Chondrocyte (in vitro differentiated cells): ENCODE results near the gene EMID1. TPM values are rescaled to one million over a fixed set of nuclear protein-coding genes. Genes with fewer than 3 reads are reported as not detected.

Source experiments
- DNase-seq: peaks from one replicate; pipeline ENCODE4 v3.0.0; 2021; ENCODE audit warnings: mixed read lengths, low spot score
- H3K27ac Mint-ChIP-seq: one replicate; pipeline ENCODE4 v1.8.0; 2021; ENCODE audit warnings: mild to moderate bottlenecking, moderate library complexity, mixed read lengths; ENCODE audit not compliant: unreplicated experiment
- H3K27me3 Mint-ChIP-seq: 2 replicates; pipeline ENCODE4 v1.8.0; 2021; ENCODE audit warnings: low read depth, mixed read lengths
- H3K36me3 Mint-ChIP-seq: 2 replicates; pipeline ENCODE4 v1.8.0; 2021; ENCODE audit warnings: low read depth, mixed read lengths
- H3K4me1 Mint-ChIP-seq: 2 replicates; pipeline ENCODE4 v1.8.0; 2021; ENCODE audit warnings: low read depth, mild to moderate bottlenecking, mixed read lengths
- H3K4me3 Mint-ChIP-seq: one replicate; pipeline ENCODE4 v1.8.0; 2021; ENCODE audit warnings: mild to moderate bottlenecking, moderate library complexity, mixed read lengths; ENCODE audit not compliant: unreplicated experiment
- H3K9me3 Mint-ChIP-seq: 2 replicates; pipeline ENCODE4 v1.8.0; 2021; ENCODE audit warnings: low read depth, mixed read lengths
- total RNA-seq: library from RNA; stranded (reverse); gene quantifications from 3 replicates; pipeline ENCODE4 v1.2.1, GENCODE V29; 2021
- TF ChIP-seq, protein P1 (sequence below): fragments of 200-600 bp; sonication (generic); IDR thresholded peaks from 2 replicates; pipeline ENCODE4 v1.5.0; 2021; ENCODE audit warnings: antibody characterized with exemption, mild to moderate bottlenecking, moderate library complexity

Gene EMID1
- total RNA-seq, 1 donor from 2014 or later, result not detected

DNA sequence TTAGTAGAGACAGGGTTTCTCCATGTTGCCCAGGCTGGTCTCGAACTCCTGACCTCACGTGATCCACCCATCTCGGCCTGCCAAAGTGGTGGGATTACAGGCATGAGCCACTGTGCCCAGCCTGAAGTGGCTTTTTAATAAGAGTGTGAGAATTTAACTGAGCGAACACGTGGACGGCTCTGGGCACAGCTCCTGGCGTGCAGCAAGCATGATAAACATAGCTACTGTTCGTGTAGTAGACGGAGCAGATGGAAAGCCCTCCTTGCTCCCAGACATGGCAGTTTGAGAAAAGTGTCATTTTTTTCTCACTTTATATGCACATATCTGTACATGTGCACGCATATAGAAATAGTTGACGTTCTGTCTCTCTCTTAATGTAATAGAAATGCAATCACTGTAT is 7.0 kb downstream of the EMID1 start:
- TF ChIP-seq, protein P1, sequence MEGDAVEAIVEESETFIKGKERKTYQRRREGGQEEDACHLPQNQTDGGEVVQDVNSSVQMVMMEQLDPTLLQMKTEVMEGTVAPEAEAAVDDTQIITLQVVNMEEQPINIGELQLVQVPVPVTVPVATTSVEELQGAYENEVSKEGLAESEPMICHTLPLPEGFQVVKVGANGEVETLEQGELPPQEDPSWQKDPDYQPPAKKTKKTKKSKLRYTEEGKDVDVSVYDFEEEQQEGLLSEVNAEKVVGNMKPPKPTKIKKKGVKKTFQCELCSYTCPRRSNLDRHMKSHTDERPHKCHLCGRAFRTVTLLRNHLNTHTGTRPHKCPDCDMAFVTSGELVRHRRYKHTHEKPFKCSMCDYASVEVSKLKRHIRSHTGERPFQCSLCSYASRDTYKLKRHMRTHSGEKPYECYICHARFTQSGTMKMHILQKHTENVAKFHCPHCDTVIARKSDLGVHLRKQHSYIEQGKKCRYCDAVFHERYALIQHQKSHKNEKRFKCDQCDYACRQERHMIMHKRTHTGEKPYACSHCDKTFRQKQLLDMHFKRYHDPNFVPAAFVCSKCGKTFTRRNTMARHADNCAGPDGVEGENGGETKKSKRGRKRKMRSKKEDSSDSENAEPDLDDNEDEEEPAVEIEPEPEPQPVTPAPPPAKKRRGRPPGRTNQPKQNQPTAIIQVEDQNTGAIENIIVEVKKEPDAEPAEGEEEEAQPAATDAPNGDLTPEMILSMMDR, result no peak
- peaks cover 12% of the 10 kb centered on the region for H3K27me3 Mint-ChIP-seq
- H3K4me3 Mint-ChIP-seq, result no peak overlapping the region
- no peaks in the 10 kb centered on the region for H3K36me3 Mint-ChIP-seq
- H3K9me3 Mint-ChIP-seq, result no peaks in the 10 kb centered on the region
- H3K27ac Mint-ChIP-seq, result no peak overlapping the region
- DNase-seq, result no peak
- no peaks in the 10 kb centered on the region for H3K4me1 Mint-ChIP-seq

DNA sequence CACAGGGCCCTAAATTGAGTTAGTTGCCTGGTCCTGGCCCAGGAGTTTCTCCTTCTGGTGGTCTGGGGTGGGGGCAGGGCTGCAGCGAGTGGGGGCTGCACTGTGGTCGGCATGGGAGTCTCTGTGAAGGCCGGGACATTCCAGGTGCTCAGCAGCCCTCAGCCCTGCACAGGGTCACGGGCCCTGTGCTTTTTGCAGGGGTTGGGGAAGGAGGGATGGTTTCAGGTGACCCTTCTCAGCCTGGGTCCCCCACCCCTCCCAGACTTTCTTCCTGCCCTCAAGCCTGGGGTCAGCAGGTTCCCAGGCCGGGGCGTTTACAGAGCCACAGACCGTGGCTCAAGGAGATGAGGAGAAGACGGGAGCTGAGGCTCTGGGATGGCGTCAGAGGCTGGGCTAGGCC is 7.8 kb downstream of the EMID1 start:
- Mint-ChIP-seq H3K4me3 (no peak overlapping the region), H3K27ac (no peak overlapping the region)

DNA sequence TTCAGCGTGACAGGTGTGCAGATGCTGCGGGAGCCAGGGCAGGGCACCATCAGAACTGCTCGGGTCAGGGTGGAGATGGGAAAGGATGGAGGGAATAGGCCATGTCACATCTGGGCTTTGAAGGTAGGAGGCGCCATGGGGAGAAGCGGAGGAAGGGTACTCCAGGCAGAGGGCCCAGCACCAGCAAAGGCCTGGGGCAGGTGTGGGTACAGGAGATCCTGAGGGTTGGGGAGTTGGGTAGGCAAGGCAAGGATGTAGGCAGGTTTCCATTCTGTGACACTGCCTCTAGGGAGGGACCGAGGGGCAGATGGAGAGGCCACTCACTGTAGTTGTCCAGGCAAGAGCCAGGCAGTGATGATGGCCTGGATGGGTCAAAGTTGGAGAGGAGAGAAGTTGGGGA is 8.5 kb downstream of the EMID1 start:
- TF ChIP-seq, protein P1, result no peak
- Mint-ChIP-seq H3K4me3 (no peak overlapping the region), H3K27me3 (peaks cover 17% of the 10 kb centered on the region), H3K4me1 (no peaks in the 10 kb centered on the region), H3K36me3 (no peaks in the 10 kb centered on the region), H3K27ac (no peak overlapping the region), H3K9me3 (no peaks in the 10 kb centered on the region)
- DNase-seq, result no peak

More for the DNA sequence above, 7.8 kb downstream of the EMID1 start:
- H3K4me1 Mint-ChIP-seq, result no peaks in the 10 kb centered on the region
- DNase-seq, result no peak
- TF ChIP-seq, protein P1, result no peak
- no peaks in the 10 kb centered on the region for H3K36me3 Mint-ChIP-seq
- H3K9me3 Mint-ChIP-seq, result no peaks in the 10 kb centered on the region
- H3K27me3 Mint-ChIP-seq, result peaks cover 17% of the 10 kb centered on the region

DNA sequence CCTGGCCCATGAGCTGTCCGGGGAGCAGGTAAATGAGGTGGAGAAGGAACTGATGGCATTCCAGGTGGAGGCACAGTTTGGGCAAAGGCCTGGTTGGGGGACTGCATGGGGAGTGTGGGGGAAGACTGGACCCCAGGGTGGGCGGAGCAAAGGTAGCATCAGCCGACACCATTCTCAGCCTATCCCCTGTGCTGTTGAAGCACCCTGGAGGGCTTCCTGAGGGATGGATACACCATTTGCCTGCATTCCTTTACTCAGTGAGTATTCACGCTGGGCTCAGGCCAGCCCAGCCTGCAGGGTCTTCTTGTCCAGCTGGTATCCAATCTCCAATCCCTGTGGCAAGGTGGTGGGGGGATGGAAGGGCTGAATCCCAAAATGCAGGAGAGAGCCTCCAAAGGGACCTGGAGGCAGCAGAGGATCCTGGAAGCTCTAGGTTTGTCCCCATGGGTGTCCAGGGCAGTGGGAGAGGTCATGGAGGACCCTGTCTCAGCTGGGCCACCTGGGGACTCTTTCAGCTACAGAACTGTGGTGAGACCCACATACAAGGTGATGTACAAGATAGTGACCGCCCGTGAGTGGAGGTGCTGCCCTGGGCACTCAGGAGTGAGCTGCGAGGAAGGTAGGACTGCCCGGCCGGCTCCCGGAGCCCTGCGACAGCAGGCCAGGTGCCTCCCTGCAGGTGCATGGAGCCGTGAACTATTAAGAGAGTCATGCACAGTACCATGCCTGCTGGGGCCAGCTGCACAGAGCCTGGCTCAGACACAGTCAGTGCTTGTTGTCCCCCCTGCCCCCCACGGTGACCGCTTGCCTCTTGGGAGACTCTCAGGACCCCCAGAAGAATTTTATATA is 9.5 kb downstream of the EMID1 start:
- Mint-ChIP-seq H3K27me3 (peaks cover 17% of the 10 kb centered on the region), H3K27ac (no peak overlapping the region), H3K9me3 (no peaks in the 10 kb centered on the region), H3K4me1 (no peaks in the 10 kb centered on the region), H3K4me3 (no peak overlapping the region), H3K36me3 (no peaks in the 10 kb centered on the region)
- no peak for DNase-seq
- TF ChIP-seq, protein P1, result no peak

DNA sequence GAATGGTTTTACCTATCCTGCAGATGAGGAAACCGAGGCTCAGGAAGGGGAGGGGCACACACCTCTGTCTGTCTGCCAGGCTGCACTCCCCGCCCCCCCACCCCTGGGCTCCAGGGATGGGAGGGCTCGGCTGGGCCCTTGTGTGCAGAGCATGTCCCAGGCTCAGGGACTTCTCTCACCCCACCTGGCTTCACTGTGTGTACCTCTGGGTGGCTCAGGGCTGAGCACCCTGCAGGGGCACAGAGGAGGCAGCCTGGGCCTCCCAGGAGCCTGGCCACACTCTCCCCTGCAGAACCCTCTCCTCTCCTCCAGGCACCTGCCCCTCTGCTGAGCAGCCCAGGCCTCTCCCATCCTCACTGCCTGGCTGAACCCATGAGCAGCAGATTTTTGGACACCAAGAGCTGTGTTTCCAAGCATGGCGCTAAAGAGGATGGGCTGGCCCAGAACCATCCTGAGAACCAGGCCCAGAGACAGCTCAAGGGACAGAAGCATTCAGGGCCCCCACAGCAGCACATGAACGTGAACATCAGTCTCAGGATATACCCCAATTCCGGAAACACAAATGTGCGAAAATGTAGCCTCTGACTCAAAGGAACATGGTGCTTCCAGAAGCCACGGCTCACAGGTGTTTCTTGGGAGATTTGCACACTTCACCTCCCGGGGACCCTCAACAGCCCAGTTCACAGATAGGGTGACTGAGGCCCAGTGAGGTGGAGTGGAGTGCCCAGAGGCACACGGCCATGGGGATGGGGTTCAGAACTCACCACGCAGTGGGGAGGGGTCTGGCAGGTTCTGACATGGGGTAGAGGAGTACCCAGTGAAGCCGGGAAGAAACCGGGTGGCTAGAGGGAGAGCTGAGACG is 10.5 kb downstream of the EMID1 start:
- no peaks in the 10 kb centered on the region for H3K9me3 Mint-ChIP-seq
- no peaks in the 10 kb centered on the region for H3K4me1 Mint-ChIP-seq
- H3K36me3 Mint-ChIP-seq, result no peaks in the 10 kb centered on the region
- DNase-seq, result no peak
- H3K27me3 Mint-ChIP-seq, result peaks cover 12% of the 10 kb centered on the region
- no peak overlapping the region for H3K27ac Mint-ChIP-seq
- no peak overlapping the region for H3K4me3 Mint-ChIP-seq
- TF ChIP-seq, protein P1, result no peak
